Keratinocyte (primary cell): ENCODE data around the gene SCNN1A. TPM values are rescaled to one million over a fixed set of nuclear protein-coding genes. Genes with fewer than 3 reads are reported as not detected.

Experiments
- DNase-seq: peaks from one replicate; pipeline ENCODE4 v3.0.0-alpha.2; 2011; ENCODE audit warnings: low read depth, missing footprints, low spot score
- FAIRE-seq: peaks from 2 replicates; lab custom pipeline; 2011; peaks lifted over from hg19 to GRCh38; lab: Jason Lieb, UNC
- H2AFZ ChIP-seq: 2 replicates; pipeline ENCODE4 v1.6.0; 2012; ENCODE audit warnings: low read length, control low read depth, inconsistent platforms; ENCODE audit not compliant: control insufficient read depth
- H3K27ac ChIP-seq: 2 replicates; pipeline ENCODE4 v1.5.1; 2011; ENCODE audit warnings: low read length; ENCODE audit not compliant: control insufficient read depth, insufficient read depth
- H3K27me3 ChIP-seq: 3 replicates; pipeline ENCODE4 v1.6.0; 2011; ENCODE audit warnings: low read length; ENCODE audit not compliant: control insufficient read depth, insufficient read depth; ENCODE audit errors: extremely low read depth
- H3K36me3 ChIP-seq, 2 experiments: 2 replicates in 1 of 2; 3 replicates in 1 of 2; pipeline ENCODE4 v1.5.1; 2011; ENCODE audit warnings: low read length in 2 of 2, mild to moderate bottlenecking in 1 of 2; ENCODE audit not compliant: control insufficient read depth in 2 of 2, insufficient read depth in 2 of 2; ENCODE audit errors: extremely low read depth in 1 of 2
- H3K4me1 ChIP-seq: 3 replicates; pipeline ENCODE4 v1.5.1; 2011; ENCODE audit warnings: low read length; ENCODE audit not compliant: control insufficient read depth, insufficient read depth; ENCODE audit errors: extremely low read depth
- H3K4me2 ChIP-seq: 3 replicates; pipeline ENCODE4 v1.6.0; 2011; ENCODE audit warnings: low read depth, low read length; ENCODE audit not compliant: control insufficient read depth, insufficient read depth; ENCODE audit errors: extremely low read depth
- H3K4me3 ChIP-seq, 3 experiments: fragments of 200-600 bp in 1 of 3; sonication (generic) in 1 of 3; 2 replicates in 2 of 3; 3 replicates in 1 of 3; pipeline ENCODE4 v1.5.1; 2011 to 2016; ENCODE audit warnings: low read length in 3 of 3, mild to moderate bottlenecking in 3 of 3, control low read depth in 2 of 3, inconsistent platforms in 1 of 3, low read depth in 1 of 3, mixed read lengths in 1 of 3, mixed run types in 1 of 3, moderate library complexity in 1 of 3; ENCODE audit not compliant: control insufficient read depth in 2 of 3, insufficient read depth in 2 of 3; ENCODE audit errors: extremely low read depth in 1 of 3
- H3K79me2 ChIP-seq: 2 replicates; pipeline ENCODE4 v1.6.0; 2012; ENCODE audit warnings: low read length; ENCODE audit not compliant: control insufficient read depth, insufficient read depth
- H3K9ac ChIP-seq: 3 replicates; pipeline ENCODE4 v1.6.0; 2011; ENCODE audit warnings: low read length; ENCODE audit not compliant: control insufficient read depth, insufficient read depth; ENCODE audit errors: extremely low read depth
- H3K9me1 ChIP-seq: 3 replicates; pipeline ENCODE4 v1.6.0; 2011; ENCODE audit warnings: low read length; ENCODE audit not compliant: control insufficient read depth, insufficient read depth; ENCODE audit errors: extremely low read depth
- H3K9me3 ChIP-seq: 2 replicates; pipeline ENCODE4 v1.5.1; 2012; ENCODE audit warnings: low read depth, low read length; ENCODE audit not compliant: control insufficient read depth
- H4K20me1 ChIP-seq: 3 replicates; pipeline ENCODE4 v1.6.0; 2011; ENCODE audit warnings: low read length; ENCODE audit not compliant: control insufficient read depth, insufficient read depth; ENCODE audit errors: extremely low read depth
- EZH2 ChIP-seq: IDR thresholded peaks from one replicate; pipeline ENCODE4 v1.6.1; 2012; ENCODE audit warnings: inconsistent platforms, mild to moderate bottlenecking, low read length, moderate library complexity
- dilution Hi-C: fragments of 300-500 bp; cut with MboI; formaldehyde crosslinking; loops from one replicate; pipeline ENCODE4 v1.7.0; 2020; ENCODE audit warnings: low sequenced_read_pairs; ENCODE audit not compliant: extremely low pct_ligation_motif_present
- polyA plus RNA-seq, 5 experiments: library from polyadenylated mRNA; depleted of rRNA in 3 of 5; stranded (reverse) in 3 of 5; stranded (forward) in 1 of 5; unstranded in 1 of 5; fragments of >200 nt; gene quantifications; 1 replicate in 1 of 5; 2 replicates in 3 of 5; 3 replicates in 1 of 5; pipeline versions ENCODE4 v1.2.1 to v1.2.3, GENCODE V29; 2011 to 2012; ENCODE audit warnings: missing spikeins in 2 of 5, low read depth in 1 of 5, low replicate concordance in 1 of 5
- TF ChIP-seq, protein P1 (sequence below), 3 experiments: IDR thresholded peaks in 1 of 3; conservative IDR thresholded peaks in 1 of 3; optimal IDR thresholded peaks in 1 of 3; 2 replicates in 2 of 3; 3 replicates in 1 of 3; pipeline versions ENCODE3 to v1.5.1; 2011; ENCODE audit warnings: low read length in 3 of 3, mild to moderate bottlenecking in 3 of 3, moderate library complexity in 2 of 3, control low read depth in 1 of 3, inconsistent platforms in 1 of 3; ENCODE audit not compliant: insufficient read depth in 2 of 3; ENCODE audit errors: extremely low read depth in 1 of 3

The SCNN1A gene
- polyA plus RNA-seq, 1 donor (not counting 4 experiments of a cell fraction or from before 2014, with no cell fraction given) = 11.1 TPM

DNA sequence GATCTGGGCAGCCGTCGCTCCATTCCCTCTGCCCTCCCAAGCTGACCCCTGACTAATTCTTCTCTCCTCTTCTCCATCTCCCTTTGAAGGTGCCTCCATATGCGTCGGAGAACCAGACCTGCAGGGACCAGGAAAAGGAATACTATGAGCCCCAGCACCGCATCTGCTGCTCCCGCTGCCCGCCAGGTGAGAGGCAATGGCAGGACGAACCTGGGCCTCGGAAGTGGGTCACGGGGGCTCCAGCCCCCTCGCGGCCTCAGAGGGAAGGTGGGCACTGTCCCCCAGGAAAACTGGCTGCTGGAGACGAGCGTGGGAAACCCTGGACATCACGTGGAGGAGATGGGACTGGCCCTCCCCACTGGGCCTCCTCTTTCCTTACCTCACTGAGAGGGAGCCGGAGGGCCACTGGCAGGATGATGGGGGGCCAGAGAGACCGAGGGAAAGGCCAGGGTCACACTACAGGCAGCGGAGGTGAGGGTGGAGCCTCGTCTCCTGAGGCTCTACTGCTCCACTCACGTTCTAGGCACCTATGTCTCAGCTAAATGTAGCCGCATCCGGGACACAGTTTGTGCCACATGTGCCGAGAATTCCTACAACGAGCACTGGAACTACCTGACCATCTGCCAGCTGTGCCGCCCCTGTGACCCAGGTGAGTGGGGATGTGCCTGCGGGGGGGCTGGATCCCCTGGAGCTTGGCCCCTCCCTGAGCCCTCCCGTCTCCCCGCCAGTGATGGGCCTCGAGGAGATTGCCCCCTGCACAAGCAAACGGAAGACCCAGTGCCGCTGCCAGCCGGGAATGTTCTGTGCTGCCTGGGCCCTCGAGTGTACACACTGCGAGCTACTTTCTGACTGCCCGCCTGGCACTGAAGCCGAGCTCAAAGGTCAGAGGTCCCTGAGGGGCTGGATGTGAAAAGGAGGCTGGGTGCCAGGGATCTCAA is 9.4 kb upstream of the SCNN1A start:
- Histone ChIP-seq H3K36me3 (peaks cover 22 to 42% of the 10 kb centered on the region in 2 experiments), H3K27ac (peak overlapping the region; percentile 87), H3K9ac (peak overlapping the region; percentile 93), H3K4me2 (peak overlapping the region; percentile 96), H2AFZ (peak overlapping the region; percentile 12), H4K20me1 (no peaks in the 10 kb centered on the region), H3K27me3 (no peaks in the 10 kb centered on the region), H3K4me1 (peaks cover 48% of the 10 kb centered on the region), H3K79me2 (peaks cover 50% of the 10 kb centered on the region), H3K9me1 (peaks cover 5% of the 10 kb centered on the region), H3K4me3 (peak overlapping the region; percentile 91 to 94 (median 94)), H3K9me3 (no peaks in the 10 kb centered on the region)
- FAIRE-seq (peak; percentile 68), DNase-seq (no peak)
- no peak for TF ChIP-seq EZH2
- TF ChIP-seq, protein P1, sequence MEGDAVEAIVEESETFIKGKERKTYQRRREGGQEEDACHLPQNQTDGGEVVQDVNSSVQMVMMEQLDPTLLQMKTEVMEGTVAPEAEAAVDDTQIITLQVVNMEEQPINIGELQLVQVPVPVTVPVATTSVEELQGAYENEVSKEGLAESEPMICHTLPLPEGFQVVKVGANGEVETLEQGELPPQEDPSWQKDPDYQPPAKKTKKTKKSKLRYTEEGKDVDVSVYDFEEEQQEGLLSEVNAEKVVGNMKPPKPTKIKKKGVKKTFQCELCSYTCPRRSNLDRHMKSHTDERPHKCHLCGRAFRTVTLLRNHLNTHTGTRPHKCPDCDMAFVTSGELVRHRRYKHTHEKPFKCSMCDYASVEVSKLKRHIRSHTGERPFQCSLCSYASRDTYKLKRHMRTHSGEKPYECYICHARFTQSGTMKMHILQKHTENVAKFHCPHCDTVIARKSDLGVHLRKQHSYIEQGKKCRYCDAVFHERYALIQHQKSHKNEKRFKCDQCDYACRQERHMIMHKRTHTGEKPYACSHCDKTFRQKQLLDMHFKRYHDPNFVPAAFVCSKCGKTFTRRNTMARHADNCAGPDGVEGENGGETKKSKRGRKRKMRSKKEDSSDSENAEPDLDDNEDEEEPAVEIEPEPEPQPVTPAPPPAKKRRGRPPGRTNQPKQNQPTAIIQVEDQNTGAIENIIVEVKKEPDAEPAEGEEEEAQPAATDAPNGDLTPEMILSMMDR (optimal IDR thresholded peaks at IDR 0.05 in 1 of 3, IDR thresholded peaks at IDR 0.05 in 1 of 3, conservative IDR thresholded peaks at IDR 0.05 in 1 of 3; ENCODE audit: extremely low read depth in 1 of 3, insufficient read depth in 2 of 3, low read length in 3 of 3) = peak in 1 of 3 experiments; percentile 11
- dilution Hi-C loops = no loop called here

DNA sequence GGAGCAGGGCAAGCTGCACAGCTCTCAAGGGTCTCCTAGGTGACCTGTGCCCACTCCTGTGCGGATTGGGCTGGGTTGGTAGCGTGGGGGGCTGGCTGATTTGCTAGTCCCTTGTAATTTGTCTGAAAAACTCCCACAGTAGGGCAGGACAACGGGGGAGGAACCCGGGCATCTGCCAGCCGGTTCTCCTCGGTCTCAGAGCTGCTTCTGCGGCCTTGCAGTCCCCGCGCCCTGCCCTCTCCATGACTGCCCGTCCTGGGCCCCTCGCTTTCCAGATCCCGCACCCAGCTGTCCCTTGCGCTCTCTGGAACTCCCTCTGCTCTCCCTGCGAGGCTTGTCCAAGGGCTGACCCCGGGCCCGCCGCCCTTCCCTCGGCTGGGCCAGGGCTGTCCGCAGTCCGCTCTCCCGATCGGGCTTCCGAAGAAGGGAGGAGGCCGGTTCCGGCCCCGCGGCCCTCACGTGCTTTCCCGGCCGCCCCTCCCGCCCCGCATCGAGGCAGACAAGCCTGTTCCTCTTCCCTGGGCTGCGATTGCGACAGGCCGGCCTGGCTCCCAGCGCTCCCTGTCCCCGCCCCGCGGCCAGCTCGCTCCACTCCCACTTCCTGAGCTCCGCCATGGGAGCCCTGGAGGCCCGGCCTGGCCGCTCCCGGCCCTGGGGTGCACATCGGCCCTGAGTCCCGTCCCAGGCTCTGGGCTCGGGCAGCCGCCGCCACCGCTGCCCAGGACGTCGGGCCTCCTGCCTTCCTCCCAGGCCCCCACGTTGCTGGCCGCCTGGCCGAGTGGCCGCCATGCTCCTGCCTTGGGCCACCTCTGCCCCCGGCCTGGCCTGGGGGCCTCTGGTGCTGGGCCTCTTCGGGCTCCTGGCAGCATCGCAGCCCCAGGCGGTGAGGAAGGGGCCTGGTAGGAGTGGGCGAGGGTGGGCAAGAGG is 8.5 kb upstream of the SCNN1A start, which contains the start of gene LTBR:
LTBR (plus strand) TSS at position 591 of the 927 bp plus-strand sequence; CDS start at position 788, 197 bp downstream.
- dilution Hi-C loops = no loop called here
- Histone ChIP-seq H2AFZ (peak within 1 kb of the TSS; percentile 51), H3K9me3 (no peaks in the 10 kb centered on the region), H3K4me1 (peaks cover 48% of the 10 kb centered on the region), H3K4me3 (peak within 1 kb of the TSS; percentile 91 to 94 (median 94)), H3K9me1 (peaks cover 5% of the 10 kb centered on the region), H3K27me3 (no peaks in the 10 kb centered on the region), H3K79me2 (peaks cover 46% of the 10 kb centered on the region), H3K36me3 (peaks cover 17 to 34% of the 10 kb centered on the region in 2 experiments), H4K20me1 (no peaks in the 10 kb centered on the region), H3K27ac (peak within 1 kb of the TSS; percentile 87), H3K4me2 (peak within 1 kb of the TSS; percentile 96), H3K9ac (peak within 1 kb of the TSS; percentile 93)
- FAIRE-seq = peak; percentile 17
- DNase-seq = no peak
- TF ChIP-seq EZH2 = no peak
- TF ChIP-seq, protein P1 (optimal IDR thresholded peaks at IDR 0.05 in 1 of 3, IDR thresholded peaks at IDR 0.05 in 1 of 3, conservative IDR thresholded peaks at IDR 0.05 in 1 of 3; ENCODE audit: extremely low read depth in 1 of 3, insufficient read depth in 2 of 3, low read length in 3 of 3) = peak in 2 of 3 experiments; percentile 11 to 17
